ENCODE measurements around the gene CDC42BPB.

Gene CDC42BPB

GRCh38 chr14:102935756-102936155, 121.6 kb downstream of the CDC42BPB start:
- H3K27ac ChIP-seq (ENCODE audit: low read depth, low read length) = no peak overlapping the region
- no peaks in the 10 kb centered on the region for H3K79me2 ChIP-seq (ENCODE audit: control insufficient read depth, insufficient read depth, low read length)
- H4K5ac ChIP-seq (ENCODE audit: low read length) = no peak overlapping the region
- H3K9ac ChIP-seq (ENCODE audit: low read length) = no peak overlapping the region
- no peak overlapping the region for H3K4me3 ChIP-seq (ENCODE audit: low read length)
- no peak overlapping the region for H3K56ac ChIP-seq (ENCODE audit: low read length)
- H2BK5ac ChIP-seq (ENCODE audit: low read length) = no peak overlapping the region
- no CpG with 5 or more reads among the region's 4 CpGs for WGBS (ENCODE audit: extremely low coverage, insufficient coverage, low lambda C conversion rate)
- H4K8ac ChIP-seq (ENCODE audit: low read depth, low read length) = no peak overlapping the region
- no peak overlapping the region for H3K4me2 ChIP-seq (ENCODE audit: low read length)
- H3K18ac ChIP-seq (ENCODE audit: low read length) = no peak overlapping the region
- H3K23ac ChIP-seq (ENCODE audit: low read length) = no peak overlapping the region
- no peaks in the 10 kb centered on the region for H3K79me1 ChIP-seq (ENCODE audit: low read length)
- H2AK5ac ChIP-seq (ENCODE audit: low read length) = no peak overlapping the region
- H3K4ac ChIP-seq (ENCODE audit: low read depth, low read length) = no peak overlapping the region
- H2BK15ac ChIP-seq (replicated peaks; ENCODE audit: low read depth) = no peak overlapping the region
- H2BK120ac ChIP-seq (ENCODE audit: low read depth, low read length) = no peak overlapping the region
- no peak for DNase-seq
- H3K27me3 ChIP-seq (ENCODE audit: insufficient read depth, low read length, poor library complexity) = no peaks in the 10 kb centered on the region
- no peaks in the 10 kb centered on the region for H3K4me1 ChIP-seq (ENCODE audit: control insufficient read depth, low read depth, low read length)
- peaks cover 4% of the 10 kb centered on the region for H3K36me3 ChIP-seq (ENCODE audit: control insufficient read depth, insufficient read depth, low read length)

GRCh38 chr14:102933618-102934231, 123.6 kb downstream of the CDC42BPB start:
- Histone ChIP-seq H3K23ac (ENCODE audit: low read length) (no peak overlapping the region), H3K27me3 (ENCODE audit: insufficient read depth, low read length, poor library complexity) (peaks cover 11% of the 10 kb centered on the region), H3K56ac (ENCODE audit: low read length) (no peak overlapping the region), H3K36me3 (ENCODE audit: control insufficient read depth, insufficient read depth, low read length) (peaks cover 4% of the 10 kb centered on the region), H3K9ac (ENCODE audit: low read length) (no peak overlapping the region), H3K4me2 (ENCODE audit: low read length) (no peak overlapping the region), H3K4me1 (ENCODE audit: control insufficient read depth, low read depth, low read length) (no peaks in the 10 kb centered on the region), H3K79me2 (ENCODE audit: control insufficient read depth, insufficient read depth, low read length) (no peaks in the 10 kb centered on the region), H2BK15ac (replicated peaks; ENCODE audit: low read depth) (no peak overlapping the region), H3K18ac (ENCODE audit: low read length) (no peak overlapping the region), H2BK5ac (ENCODE audit: low read length) (no peak overlapping the region), H3K4ac (ENCODE audit: low read depth, low read length) (no peak overlapping the region), H4K5ac (ENCODE audit: low read length) (no peak overlapping the region), H3K4me3 (ENCODE audit: low read length) (no peak overlapping the region), H4K8ac (ENCODE audit: low read depth, low read length) (no peak overlapping the region), H2BK120ac (ENCODE audit: low read depth, low read length) (no peak overlapping the region), H3K79me1 (ENCODE audit: low read length) (no peaks in the 10 kb centered on the region), H2AK5ac (ENCODE audit: low read length) (no peak overlapping the region), H3K27ac (ENCODE audit: low read depth, low read length) (no peak overlapping the region)
- WGBS (ENCODE audit: extremely low coverage, insufficient coverage, low lambda C conversion rate) = no CpG with 5 or more reads among the region's 20 CpGs
- no peak for DNase-seq

- Histone ChIP-seq H2BK5ac (ENCODE audit: low read length) (no peak overlapping the region), H3K27ac (ENCODE audit: low read depth, low read length) (no peak overlapping the region), H3K27me3 (ENCODE audit: insufficient read depth, low read length, poor library complexity) (peaks cover 11% of the 10 kb centered on the region), H3K36me3 (ENCODE audit: control insufficient read depth, insufficient read depth, low read length) (peaks cover 4% of the 10 kb centered on the region), H2BK15ac (replicated peaks; ENCODE audit: low read depth) (no peak overlapping the region), H4K5ac (ENCODE audit: low read length) (no peak overlapping the region), H3K9ac (ENCODE audit: low read length) (no peak overlapping the region), H3K4me3 (ENCODE audit: low read length) (no peak overlapping the region), H3K4ac (ENCODE audit: low read depth, low read length) (no peak overlapping the region), H3K79me2 (ENCODE audit: control insufficient read depth, insufficient read depth, low read length) (no peaks in the 10 kb centered on the region), H3K23ac (ENCODE audit: low read length) (no peak overlapping the region), H3K18ac (ENCODE audit: low read length) (no peak overlapping the region), H3K56ac (ENCODE audit: low read length) (no peak overlapping the region), H2BK120ac (ENCODE audit: low read depth, low read length) (no peak overlapping the region), H3K4me1 (ENCODE audit: control insufficient read depth, low read depth, low read length) (no peaks in the 10 kb centered on the region), H3K79me1 (ENCODE audit: low read length) (no peaks in the 10 kb centered on the region), H2AK5ac (ENCODE audit: low read length) (no peak overlapping the region), H4K8ac (ENCODE audit: low read depth, low read length) (no peak overlapping the region), H3K4me2 (ENCODE audit: low read length) (no peak overlapping the region)
- no CpG with 5 or more reads among the region's 26 CpGs for WGBS (ENCODE audit: extremely low coverage, insufficient coverage, low lambda C conversion rate)
- DNase-seq = no peak
Observed at GRCh38 chr14:102932484-102933248, 124.7 kb downstream of the CDC42BPB start.

GRCh38 chr14:102931580-102932285, 125.6 kb downstream of the CDC42BPB start:
- H4K5ac ChIP-seq (ENCODE audit: low read length) = no peak overlapping the region
- no peak overlapping the region for H3K23ac ChIP-seq (ENCODE audit: low read length)
- DNase-seq = no peak
- no peak overlapping the region for H3K56ac ChIP-seq (ENCODE audit: low read length)
- WGBS (ENCODE audit: extremely low coverage, insufficient coverage, low lambda C conversion rate) = no CpG with 5 or more reads among the region's 12 CpGs
- H3K27ac ChIP-seq (ENCODE audit: low read depth, low read length) = no peak overlapping the region
- H3K79me1 ChIP-seq (ENCODE audit: low read length) = no peaks in the 10 kb centered on the region
- no peak overlapping the region for H2BK15ac ChIP-seq (replicated peaks; ENCODE audit: low read depth)
- no peak overlapping the region for H3K4me3 ChIP-seq (ENCODE audit: low read length)
- H2AK5ac ChIP-seq (ENCODE audit: low read length) = no peak overlapping the region
- no peak overlapping the region for H4K8ac ChIP-seq (ENCODE audit: low read depth, low read length)
- H3K4me1 ChIP-seq (ENCODE audit: control insufficient read depth, low read depth, low read length) = no peaks in the 10 kb centered on the region
- no peak overlapping the region for H3K4ac ChIP-seq (ENCODE audit: low read depth, low read length)
- H3K18ac ChIP-seq (ENCODE audit: low read length) = no peak overlapping the region
- no peak overlapping the region for H3K4me2 ChIP-seq (ENCODE audit: low read length)
- no peaks in the 10 kb centered on the region for H3K79me2 ChIP-seq (ENCODE audit: control insufficient read depth, insufficient read depth, low read length)
- H2BK120ac ChIP-seq (ENCODE audit: low read depth, low read length) = no peak overlapping the region
- H2BK5ac ChIP-seq (ENCODE audit: low read length) = no peak overlapping the region
- peaks cover 4% of the 10 kb centered on the region for H3K36me3 ChIP-seq (ENCODE audit: control insufficient read depth, insufficient read depth, low read length)
- no peak overlapping the region for H3K9ac ChIP-seq (ENCODE audit: low read length)
- peaks cover 11% of the 10 kb centered on the region for H3K27me3 ChIP-seq (ENCODE audit: insufficient read depth, low read length, poor library complexity)

GRCh38 chr14:102930753-102931579, 126.4 kb downstream of the CDC42BPB start:
- Histone ChIP-seq H3K79me1 (ENCODE audit: low read length) (no peaks in the 10 kb centered on the region), H2AK5ac (ENCODE audit: low read length) (no peak overlapping the region), H3K4me3 (ENCODE audit: low read length) (no peak overlapping the region), H2BK15ac (replicated peaks; ENCODE audit: low read depth) (no peak overlapping the region), H4K8ac (ENCODE audit: low read depth, low read length) (no peak overlapping the region), H3K27ac (ENCODE audit: low read depth, low read length) (no peak overlapping the region), H3K4ac (ENCODE audit: low read depth, low read length) (no peak overlapping the region), H2BK5ac (ENCODE audit: low read length) (no peak overlapping the region), H3K27me3 (ENCODE audit: insufficient read depth, low read length, poor library complexity) (peaks cover 11% of the 10 kb centered on the region), H4K5ac (ENCODE audit: low read length) (no peak overlapping the region), H2BK120ac (ENCODE audit: low read depth, low read length) (no peak overlapping the region), H3K79me2 (ENCODE audit: control insufficient read depth, insufficient read depth, low read length) (no peaks in the 10 kb centered on the region), H3K4me2 (ENCODE audit: low read length) (no peak overlapping the region), H3K9ac (ENCODE audit: low read length) (no peak overlapping the region), H3K36me3 (ENCODE audit: control insufficient read depth, insufficient read depth, low read length) (peaks cover 2% of the 10 kb centered on the region), H3K4me1 (ENCODE audit: control insufficient read depth, low read depth, low read length) (peaks cover 2% of the 10 kb centered on the region), H3K56ac (ENCODE audit: low read length) (no peak overlapping the region), H3K23ac (ENCODE audit: low read length) (no peak overlapping the region), H3K18ac (ENCODE audit: low read length) (no peak overlapping the region)
- WGBS (ENCODE audit: extremely low coverage, insufficient coverage, low lambda C conversion rate) = no CpG with 5 or more reads among the region's 34 CpGs
- no peak for DNase-seq

Measured in mesendoderm (in vitro differentiated cells).